ENCODE results near the gene RAD54L. TPM values are rescaled to one million over a fixed set of nuclear protein-coding genes. Genes with fewer than 3 reads are reported as not detected.
"Not testable (repeated sequence)": the region's sequence is repeated elsewhere in the genome, so short reads cannot be mapped to it uniquely, and the experiment has no call there.

The RAD54L gene
- polyA plus RNA-seq, 3 donors: 10.4 to 12.8 (median 10.9) TPM

DNA sequence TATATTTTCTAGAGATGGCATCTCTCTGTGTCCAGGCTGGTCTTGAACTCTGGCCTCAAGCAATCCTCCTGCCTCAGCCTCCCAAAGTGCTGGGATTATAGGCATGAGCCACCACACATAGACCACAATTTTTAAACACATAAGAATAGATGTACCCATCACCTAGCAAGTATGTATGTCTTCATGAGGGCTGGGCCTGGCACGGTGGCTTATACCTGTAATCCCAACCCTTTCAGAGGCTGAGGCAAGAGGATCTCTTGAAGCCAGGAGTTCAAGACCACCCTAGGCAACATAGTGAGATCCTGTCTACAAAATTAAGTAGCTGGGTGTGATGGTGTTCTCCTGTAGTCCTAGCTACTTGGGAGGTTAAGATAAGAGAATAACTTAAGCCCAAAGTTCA is 69.8 kb downstream of the RAD54L start:
- DNase-seq (ENCODE audit: low read depth in 3 of 3, low spot score in 2 of 3): no peak

DNA sequence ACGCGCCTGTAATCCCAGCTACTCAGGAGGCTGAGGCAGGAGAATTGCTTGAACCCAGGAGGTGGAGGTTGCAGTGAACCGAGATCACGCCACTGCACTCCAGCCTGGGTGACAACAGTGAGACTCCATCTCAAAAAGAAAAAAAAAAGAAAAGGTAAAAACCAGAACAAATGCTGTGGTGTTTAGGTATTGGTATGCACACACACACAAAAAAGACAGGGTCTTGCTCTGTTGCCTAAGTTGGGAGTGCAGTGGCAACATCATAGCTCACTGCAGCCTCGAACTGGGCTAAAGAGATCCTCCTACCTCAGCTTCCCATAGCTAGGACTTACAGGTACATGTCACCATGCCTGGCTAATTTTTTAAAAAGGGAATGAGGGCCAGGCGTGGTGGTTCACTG is 71.7 kb downstream of the RAD54L start:
- DNase-seq (ENCODE audit: low read depth in 3 of 3, low spot score in 2 of 3): not testable (repeated sequence)

DNA sequence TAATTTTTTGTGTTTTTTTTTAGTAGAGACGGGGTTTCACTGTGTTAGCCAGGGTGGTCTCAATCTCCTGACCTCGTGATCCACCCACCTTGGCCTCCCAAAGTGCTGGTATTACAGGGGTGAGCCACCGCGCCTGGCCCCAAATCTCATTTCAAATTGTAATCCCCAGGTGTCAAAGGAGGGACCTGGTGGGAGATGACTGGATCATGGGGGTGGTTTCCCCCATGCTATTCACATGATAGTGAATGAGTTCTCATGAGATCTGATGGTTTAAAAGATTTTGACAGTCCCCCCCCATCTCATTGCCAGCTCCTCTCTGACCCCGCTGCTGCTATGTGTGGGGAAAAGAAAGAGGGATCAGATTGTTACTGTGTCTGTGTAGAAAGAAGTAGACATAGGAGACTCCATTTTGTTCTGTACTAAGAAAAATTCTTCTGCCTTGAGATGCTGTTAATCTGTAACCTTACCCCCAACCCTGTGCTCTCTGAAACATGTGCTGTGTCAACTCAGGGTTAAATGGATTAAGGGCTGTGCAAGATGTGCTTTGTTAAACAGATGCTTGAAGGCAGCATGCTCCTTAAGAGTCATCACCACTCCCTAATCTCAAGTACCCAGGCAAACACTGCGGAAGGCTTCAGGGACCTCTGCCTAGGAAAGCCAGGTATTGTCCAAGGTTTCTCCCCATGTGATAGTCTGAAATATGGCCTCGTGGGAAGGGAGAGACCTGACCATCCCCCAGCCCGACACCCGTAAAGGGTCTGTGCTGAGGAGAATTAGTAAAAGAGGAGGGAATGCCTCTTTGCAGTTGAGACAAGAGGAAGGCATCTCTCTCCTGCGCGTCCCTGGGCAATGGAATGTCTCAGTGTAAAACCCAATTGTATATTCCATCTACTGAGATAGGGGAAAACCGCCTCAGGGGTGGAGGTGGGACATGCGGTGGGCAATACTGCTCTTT is 72.7 kb downstream of the RAD54L start:
- DNase-seq (ENCODE audit: low read depth in 3 of 3, low spot score in 2 of 3): not testable (repeated sequence)

DNA sequence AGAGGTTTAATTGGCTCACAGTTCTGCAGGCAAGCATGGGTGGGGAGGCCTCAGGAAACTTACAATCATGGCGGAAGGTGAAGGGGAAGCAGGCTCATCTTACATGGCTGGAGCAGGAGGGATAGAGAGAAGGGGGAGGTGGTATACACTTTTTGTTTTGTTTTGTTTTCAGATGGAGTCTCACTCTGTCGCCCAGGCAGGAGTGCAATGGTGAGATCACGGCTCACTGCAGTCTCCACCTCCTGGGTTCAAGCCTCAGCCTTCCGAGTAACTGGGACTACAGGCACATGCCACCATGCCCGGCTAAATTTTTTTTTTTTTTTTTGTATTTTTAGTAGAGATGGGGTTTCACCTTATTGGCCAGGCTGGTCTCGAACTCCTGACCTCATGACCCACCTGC is 74.6 kb downstream of the RAD54L start:
- DNase-seq (ENCODE audit: low read depth in 3 of 3, low spot score in 2 of 3): not testable (repeated sequence)

DNA sequence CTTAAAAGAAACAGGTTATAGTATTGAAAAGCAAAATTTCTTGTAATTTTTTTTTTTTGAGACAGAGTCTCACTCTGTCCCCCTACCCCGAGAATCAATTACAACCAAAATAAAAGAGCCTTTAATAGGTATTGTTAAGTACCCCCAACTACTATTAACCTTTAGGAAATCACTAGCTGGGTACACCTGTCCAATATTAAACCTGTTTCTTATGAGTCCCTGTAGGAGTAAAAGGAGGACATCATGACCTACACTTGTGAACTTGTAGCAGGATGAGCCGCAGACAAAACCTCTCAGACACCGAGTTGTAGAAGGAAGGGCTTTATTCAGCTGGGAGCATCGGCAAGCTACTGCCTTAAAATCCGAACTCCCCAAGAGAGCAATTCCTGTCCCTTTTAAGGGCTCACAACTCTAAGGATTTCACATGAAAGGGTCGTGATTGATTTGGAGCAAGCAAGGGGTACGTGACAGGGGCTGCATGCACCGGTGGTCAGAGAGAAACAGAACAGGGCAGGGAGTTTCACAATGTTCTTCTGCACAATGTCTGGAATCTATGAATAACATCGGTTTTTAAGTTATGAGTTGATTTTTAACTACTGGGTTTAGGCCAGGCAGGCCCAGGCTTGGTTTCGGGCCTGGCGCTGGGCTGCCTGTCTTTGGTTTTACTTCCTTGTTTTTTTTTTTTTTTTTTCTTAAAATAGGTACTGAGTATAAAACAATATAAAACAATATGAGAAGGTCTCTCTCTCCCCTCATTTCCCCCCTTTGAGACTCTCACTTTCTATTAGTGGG is 77.9 kb downstream of the RAD54L start:
- DNase-seq (ENCODE audit: low read depth in 3 of 3, low spot score in 2 of 3): not testable (repeated sequence)

Other genes with a start within 250 kb of the RAD54L start
- gene PIK3R3, start 115.1 kb upstream of the RAD54L start, polyA plus RNA-seq (ENCODE audit: insufficient read length in 3 of 3): 10 to 100 TPM; 29.9 to 32.3 (median 32.0) TPM
- gene TSPAN1, start 72.7 kb upstream of the RAD54L start, polyA plus RNA-seq (ENCODE audit: insufficient read length in 3 of 3): 10 to 100 TPM; 75.4 to 94.9 (median 81.0) TPM
- gene P3R3URF, start 71.3 kb upstream of the RAD54L start, polyA plus RNA-seq (ENCODE audit: insufficient read length in 3 of 3): not detected
- gene POMGNT1, start 49.3 kb upstream of the RAD54L start, polyA plus RNA-seq (ENCODE audit: insufficient read length in 3 of 3): 10 to 100 TPM; 68.3 to 72.6 (median 71.9) TPM
- gene LURAP1, start 44.4 kb upstream of the RAD54L start, polyA plus RNA-seq (ENCODE audit: insufficient read length in 3 of 3): 1 to 10 TPM; 2.6 to 3.0 (median 2.8) TPM
- 10 to 100 TPM; 73.7 to 77.8 (median 75.9) TPM for gene LRRC41, start 55.9 kb downstream of the RAD54L start, polyA plus RNA-seq (ENCODE audit: insufficient read length in 3 of 3)
- 100 to 1,000 TPM; 468 to 505 (median 473) TPM for gene UQCRH, start 55.9 kb downstream of the RAD54L start, polyA plus RNA-seq (ENCODE audit: insufficient read length in 3 of 3)
- 10 to 100 TPM; 25.4 to 28.0 (median 27.8) TPM for gene NSUN4, start 93.0 kb downstream of the RAD54L start, polyA plus RNA-seq (ENCODE audit: insufficient read length in 3 of 3)
- gene FAAH, start 146.6 kb downstream of the RAD54L start, polyA plus RNA-seq (ENCODE audit: insufficient read length in 3 of 3): 10 to 100 TPM; 18.0 to 19.5 (median 18.0) TPM
- not detected for gene DMBX1, start 242.1 kb downstream of the RAD54L start, polyA plus RNA-seq (ENCODE audit: insufficient read length in 3 of 3)

Measured in right renal cortex interstitium (tissue), 3 donors.